OCI-LY3 (cell line): Measurements from ENCODE around the gene ZNF888.

ENCODE experiments used
- H2AFZ ChIP-seq: fragments of 200-600, 300-600 bp; shearing (Covaris generic); 2 replicates; pipeline ENCODE4 v1.6.0; 2014; ENCODE audit warnings: antibody characterized with exemption, low read depth, low read length
- H3K27ac ChIP-seq: fragments of 200-600, 300-600 bp; sonication (generic); 2 replicates; pipeline ENCODE4 v1.5.1; 2014; ENCODE audit warnings: mild to moderate bottlenecking, low read length, moderate library complexity, mixed read lengths
- H3K27me3 ChIP-seq: fragments of 200-600, 300-600 bp; sonication (generic); 2 replicates; pipeline ENCODE4 v1.6.1; 2014; ENCODE audit warnings: low read depth, low read length, mixed read lengths
- H3K36me3 ChIP-seq: fragments of 200-600, 300-600 bp; sonication (generic); replicated peaks from 2 replicates; pipeline ENCODE3; 2014; ENCODE audit warnings: low read depth, low read length, mixed read lengths
- H3K4me1 ChIP-seq: fragments of 300-600, 200-600 bp; sonication (generic); 2 replicates; pipeline ENCODE4 v1.6.1; 2014; ENCODE audit warnings: low read length, mixed read lengths
- H3K4me2 ChIP-seq: fragments of 200-600, 300-600 bp; sonication (generic); 2 replicates; pipeline ENCODE4 v1.6.1; 2014; ENCODE audit warnings: low read length, mixed read lengths
- H3K4me3 ChIP-seq: fragments of 300-600, 200-600 bp; sonication (generic); 2 replicates; pipeline ENCODE4 v1.5.1; 2014; ENCODE audit warnings: antibody characterized with exemption, mild to moderate bottlenecking, low read length, moderate library complexity
- H3K79me2 ChIP-seq: fragments of 300-600, 200-600 bp; shearing (Covaris generic); 2 replicates; pipeline ENCODE4 v1.6.1; 2014; ENCODE audit warnings: mild to moderate bottlenecking, low read length, mixed read lengths
- H3K9ac ChIP-seq: fragments of 300-600, 200-600 bp; shearing (Covaris generic); 2 replicates; pipeline ENCODE4 v1.6.0; 2014; ENCODE audit warnings: mild to moderate bottlenecking, low read length, moderate library complexity
- H3K9me3 ChIP-seq: fragments of 200-600, 300-600 bp; shearing (Covaris generic); 2 replicates; pipeline ENCODE4 v1.6.1; 2014; ENCODE audit warnings: low read length, mixed read lengths; ENCODE audit not compliant: insufficient read depth
- H4K20me1 ChIP-seq: fragments of 200-600, 300-600 bp; sonication (generic); 2 replicates; pipeline ENCODE4 v1.6.1; 2016; ENCODE audit warnings: low read length, mixed read lengths; ENCODE audit not compliant: insufficient read depth
- EZH2phosphoT487 ChIP-seq: fragments of 200-600 bp; shearing (Covaris generic); IDR thresholded peaks from 2 replicates; pipeline ENCODE4 v1.6.1; 2018; ENCODE audit warnings: antibody characterized with exemption, mixed run types, low read depth
- TF ChIP-seq, protein P1 (sequence below): fragments of 200-600, 300-600 bp; sonication (generic); IDR thresholded peaks from 2 replicates; pipeline ENCODE4 v1.5.1; 2014; ENCODE audit warnings: antibody characterized with exemption, low read length, low read depth

Gene ZNF888

DNA sequence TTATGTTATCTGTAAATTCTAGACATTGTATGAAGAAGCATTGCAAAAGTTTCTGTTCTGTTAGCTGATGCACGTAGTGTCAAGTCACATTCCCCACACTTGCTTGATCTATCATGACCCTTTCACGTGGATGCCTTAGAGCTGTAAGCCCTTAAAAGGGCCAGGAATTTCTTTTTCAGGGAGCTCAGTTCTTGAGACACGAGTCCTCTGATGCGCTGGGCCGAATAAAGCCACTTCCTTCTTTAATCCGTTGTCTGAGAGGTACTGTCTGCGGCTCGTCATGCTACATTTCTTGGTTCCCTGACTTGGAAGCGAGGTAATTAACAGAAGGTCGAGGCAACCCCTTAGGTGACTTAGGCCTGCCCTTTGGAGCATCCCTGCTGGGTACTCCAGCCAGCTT lies 33.7 kb upstream of the ZNF888 start:
- Histone ChIP-seq H3K36me3 (peaks cover 94% of the 10 kb centered on the region), H3K9ac (no peak overlapping the region), H2AFZ (no peak overlapping the region), H3K27me3 (no peaks in the 10 kb centered on the region), H3K27ac (no peak overlapping the region), H3K79me2 (peaks cover 51% of the 10 kb centered on the region), H3K4me3 (no peak overlapping the region), H3K9me3 (peaks cover 11% of the 10 kb centered on the region; the same call in 1 of the 2 replicates), H4K20me1 (no peaks in the 10 kb centered on the region), H3K4me2 (no peak overlapping the region), H3K4me1 (peaks cover 9% of the 10 kb centered on the region)
- no peak for TF ChIP-seq EZH2phosphoT487
- TF ChIP-seq, protein P1, sequence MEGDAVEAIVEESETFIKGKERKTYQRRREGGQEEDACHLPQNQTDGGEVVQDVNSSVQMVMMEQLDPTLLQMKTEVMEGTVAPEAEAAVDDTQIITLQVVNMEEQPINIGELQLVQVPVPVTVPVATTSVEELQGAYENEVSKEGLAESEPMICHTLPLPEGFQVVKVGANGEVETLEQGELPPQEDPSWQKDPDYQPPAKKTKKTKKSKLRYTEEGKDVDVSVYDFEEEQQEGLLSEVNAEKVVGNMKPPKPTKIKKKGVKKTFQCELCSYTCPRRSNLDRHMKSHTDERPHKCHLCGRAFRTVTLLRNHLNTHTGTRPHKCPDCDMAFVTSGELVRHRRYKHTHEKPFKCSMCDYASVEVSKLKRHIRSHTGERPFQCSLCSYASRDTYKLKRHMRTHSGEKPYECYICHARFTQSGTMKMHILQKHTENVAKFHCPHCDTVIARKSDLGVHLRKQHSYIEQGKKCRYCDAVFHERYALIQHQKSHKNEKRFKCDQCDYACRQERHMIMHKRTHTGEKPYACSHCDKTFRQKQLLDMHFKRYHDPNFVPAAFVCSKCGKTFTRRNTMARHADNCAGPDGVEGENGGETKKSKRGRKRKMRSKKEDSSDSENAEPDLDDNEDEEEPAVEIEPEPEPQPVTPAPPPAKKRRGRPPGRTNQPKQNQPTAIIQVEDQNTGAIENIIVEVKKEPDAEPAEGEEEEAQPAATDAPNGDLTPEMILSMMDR: no peak

DNA sequence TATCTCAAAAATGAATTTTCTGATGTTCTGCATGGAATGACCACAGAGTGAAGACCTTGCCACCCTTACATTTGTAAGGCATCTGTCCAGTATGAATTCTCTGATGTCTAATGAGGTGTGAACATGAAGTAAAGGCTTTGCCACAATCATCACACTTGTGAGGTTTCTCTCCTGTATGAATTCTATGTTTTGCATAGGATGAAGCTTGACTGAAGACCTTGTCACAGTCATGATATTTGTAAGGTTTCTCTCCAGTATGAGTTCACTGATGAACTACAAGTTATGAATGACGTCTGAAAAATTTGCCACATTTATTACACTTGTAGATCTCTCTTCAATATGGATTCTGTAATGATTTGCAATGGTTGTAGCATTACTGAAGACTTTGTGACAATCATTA lies 26.2 kb upstream of the ZNF888 start:
- Histone ChIP-seq H3K79me2 (no peaks in the 10 kb centered on the region), H3K4me2 (no peak overlapping the region), H2AFZ (no peak overlapping the region), H3K4me1 (no peaks in the 10 kb centered on the region), H4K20me1 (no peaks in the 10 kb centered on the region), H3K9ac (no peak overlapping the region), H3K27ac (no peak overlapping the region), H3K4me3 (no peak overlapping the region), H3K36me3 (peaks cover 61% of the 10 kb centered on the region), H3K27me3 (no peaks in the 10 kb centered on the region), H3K9me3 (peaks cover 30% of the 10 kb centered on the region)
- no peak for TF ChIP-seq EZH2phosphoT487
- TF ChIP-seq, protein P1: no peak

- H3K9me3 ChIP-seq: peaks cover 30% of the 10 kb centered on the region
- H3K4me1 ChIP-seq: no peaks in the 10 kb centered on the region
- no peak overlapping the region for H3K9ac ChIP-seq
- H3K36me3 ChIP-seq: peaks cover 54% of the 10 kb centered on the region
- H3K4me3 ChIP-seq: no peak overlapping the region
- H3K27me3 ChIP-seq: no peaks in the 10 kb centered on the region
- H2AFZ ChIP-seq: no peak overlapping the region
- TF ChIP-seq, protein P1: no peak
- TF ChIP-seq EZH2phosphoT487: no peak
- H3K4me2 ChIP-seq: no peak overlapping the region
- no peaks in the 10 kb centered on the region for H3K79me2 ChIP-seq
- no peaks in the 10 kb centered on the region for H4K20me1 ChIP-seq
- H3K27ac ChIP-seq: no peak overlapping the region
Measured at GRCh38 chr19:52948025-52948770, 25.0 kb upstream of the ZNF888 start.

DNA sequence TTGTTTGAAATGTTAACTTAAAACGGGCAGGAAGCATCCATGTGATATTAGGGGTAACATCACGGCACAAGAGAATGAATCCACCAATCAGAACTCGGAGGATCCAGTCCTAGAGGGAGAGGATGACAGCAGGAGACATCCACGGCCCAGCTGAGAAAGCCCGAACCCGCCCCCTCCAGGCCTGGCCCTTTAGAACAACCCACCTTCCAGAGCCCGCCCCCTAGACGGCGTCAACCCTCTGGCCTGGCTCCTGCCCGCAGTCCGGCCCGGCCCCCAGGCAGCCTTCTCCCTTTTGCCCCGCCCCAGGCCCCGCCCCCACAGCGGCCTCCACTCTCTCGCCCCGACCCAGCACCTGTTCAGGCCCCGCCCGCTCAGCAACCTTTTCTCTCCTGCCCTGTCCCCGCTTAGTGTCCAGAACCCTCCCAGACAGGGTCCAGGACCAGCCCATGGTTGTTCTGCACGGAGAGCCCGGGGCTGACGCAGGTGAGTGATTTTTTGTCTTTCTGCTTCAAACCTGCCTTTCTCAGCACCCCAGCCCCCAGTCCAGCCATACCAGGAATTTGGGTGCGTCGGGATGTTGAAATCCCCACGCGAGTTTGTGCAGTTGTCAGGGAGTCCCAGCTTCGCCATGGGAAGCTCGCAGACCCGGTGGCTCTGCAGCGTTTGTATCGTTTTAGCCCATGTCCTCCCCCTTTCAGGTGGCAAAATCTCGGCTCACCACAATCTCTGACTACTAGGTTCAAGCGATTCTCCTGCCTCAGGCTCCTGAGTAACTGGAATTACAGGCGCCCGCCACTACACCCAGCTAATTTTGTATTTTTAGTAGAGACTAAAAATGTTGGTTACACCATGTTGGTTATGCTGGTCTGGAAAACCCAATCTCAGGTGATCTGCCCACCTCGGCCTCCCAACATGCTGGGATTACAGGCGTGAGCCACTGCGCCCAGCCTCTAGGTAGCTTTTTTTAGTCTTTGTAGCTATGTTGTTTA lies 23.4 kb upstream of the ZNF888 start:
- Histone ChIP-seq H3K79me2 (peaks cover 7% of the 10 kb centered on the region), H3K4me3 (no peak overlapping the region), H3K27ac (no peak overlapping the region), H3K9me3 (peaks cover 28% of the 10 kb centered on the region), H3K4me2 (no peak overlapping the region), H3K36me3 (peaks cover 39% of the 10 kb centered on the region), H2AFZ (no peak overlapping the region), H3K4me1 (no peaks in the 10 kb centered on the region), H3K27me3 (no peaks in the 10 kb centered on the region), H3K9ac (no peak overlapping the region), H4K20me1 (no peaks in the 10 kb centered on the region)
- no peak for TF ChIP-seq EZH2phosphoT487
- TF ChIP-seq, protein P1: no peak
